ENCODE data around the gene TMEM74B.
"Not testable (repeated sequence)": the region's sequence is repeated elsewhere in the genome, so short reads cannot be mapped to it uniquely, and the experiment has no call there.

Gene TMEM74B

DNA sequence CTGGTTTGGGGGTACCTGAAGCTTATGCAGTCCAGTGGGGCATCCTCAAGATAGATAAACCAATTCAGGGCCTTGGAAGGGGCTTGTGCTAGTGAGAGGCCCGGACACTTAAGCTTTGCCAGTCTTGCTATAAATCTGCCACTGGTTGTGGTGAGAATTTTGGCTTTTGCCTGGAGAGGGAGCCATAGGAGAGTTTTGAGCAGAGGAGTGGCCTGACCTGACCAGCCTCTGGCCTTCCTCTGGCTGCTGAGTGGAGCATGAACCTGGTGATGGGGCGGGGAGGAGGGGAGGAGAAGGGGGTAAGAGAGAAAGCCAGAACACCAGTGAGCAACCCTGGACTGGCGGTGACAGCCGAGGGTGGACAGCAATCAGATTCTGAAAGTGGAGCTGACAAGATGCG lies 7.1 kb downstream of the TMEM74B start:
- DNase-seq = no peak

DNA sequence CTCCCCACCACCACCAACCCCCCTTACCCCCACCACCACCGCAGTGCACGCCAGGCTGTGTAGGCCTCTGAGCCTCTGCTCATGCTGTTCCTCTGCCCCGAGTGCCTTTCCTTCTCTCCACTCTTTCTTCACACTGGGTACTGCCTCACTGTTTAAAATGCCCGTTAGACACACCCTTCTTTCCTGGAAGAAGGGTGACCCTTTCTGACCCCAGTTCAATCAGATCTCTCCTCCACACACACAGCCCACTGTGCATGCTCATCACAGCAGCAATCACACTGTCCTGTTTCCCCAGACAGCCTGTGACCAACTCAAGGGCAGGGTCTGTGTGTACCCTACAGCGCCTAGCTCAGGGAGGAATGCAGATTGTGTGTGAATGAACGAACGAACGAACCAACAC lies 10.0 kb downstream of the TMEM74B start:
- DNase-seq = no peak

DNA sequence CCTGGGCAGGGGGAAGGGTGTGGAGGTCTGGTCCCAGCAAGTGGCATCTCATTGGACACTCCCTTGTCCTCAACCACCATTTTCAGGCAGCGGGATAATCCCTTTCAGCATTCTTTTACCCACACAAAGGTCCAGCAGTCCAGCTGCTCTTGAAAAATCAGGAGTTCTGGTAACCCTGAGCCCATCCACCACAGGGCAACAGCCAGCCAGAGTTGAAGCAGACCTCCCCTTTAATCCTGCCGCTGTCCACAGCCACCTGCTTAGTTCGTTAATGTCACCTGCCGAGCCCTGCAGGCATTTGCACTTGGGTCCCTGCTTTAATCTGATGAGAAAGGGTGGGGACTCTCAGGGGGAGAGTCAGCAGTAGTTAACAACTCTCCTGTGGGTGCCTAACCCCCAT lies 11.1 kb downstream of the TMEM74B start:
- DNase-seq = no peak

DNA sequence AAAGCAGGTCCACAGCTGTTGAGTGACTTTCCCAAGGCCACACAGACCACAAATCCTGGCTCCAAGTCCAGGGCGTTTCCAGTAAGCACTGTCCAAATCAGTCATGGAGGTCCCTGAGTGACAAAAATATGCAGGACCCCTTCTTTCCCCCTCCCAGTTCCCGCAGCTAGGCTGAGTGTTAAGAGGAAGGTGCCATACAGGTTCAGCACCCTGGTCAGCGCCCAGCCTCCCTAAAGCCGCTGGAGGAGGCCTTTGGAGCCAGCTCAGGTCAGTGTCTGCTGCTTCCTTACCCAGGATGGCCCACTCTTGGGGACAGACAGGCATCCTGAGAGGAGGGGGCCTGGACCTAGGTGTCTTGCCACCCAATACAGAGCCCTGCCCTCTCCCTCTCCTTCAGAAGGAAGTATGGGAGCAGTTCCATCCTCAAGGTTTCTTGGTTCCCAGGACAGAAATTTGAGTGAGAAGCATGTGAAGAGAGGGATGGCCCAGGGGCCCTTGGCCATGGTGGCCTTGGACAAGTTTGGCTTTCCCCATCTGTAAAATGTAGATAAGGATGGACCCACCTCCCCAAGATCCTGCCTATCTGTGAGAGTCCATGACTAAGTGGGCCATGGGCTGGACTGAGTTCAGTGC lies 13.2 kb downstream of the TMEM74B start:
- DNase-seq = no peak

DNA sequence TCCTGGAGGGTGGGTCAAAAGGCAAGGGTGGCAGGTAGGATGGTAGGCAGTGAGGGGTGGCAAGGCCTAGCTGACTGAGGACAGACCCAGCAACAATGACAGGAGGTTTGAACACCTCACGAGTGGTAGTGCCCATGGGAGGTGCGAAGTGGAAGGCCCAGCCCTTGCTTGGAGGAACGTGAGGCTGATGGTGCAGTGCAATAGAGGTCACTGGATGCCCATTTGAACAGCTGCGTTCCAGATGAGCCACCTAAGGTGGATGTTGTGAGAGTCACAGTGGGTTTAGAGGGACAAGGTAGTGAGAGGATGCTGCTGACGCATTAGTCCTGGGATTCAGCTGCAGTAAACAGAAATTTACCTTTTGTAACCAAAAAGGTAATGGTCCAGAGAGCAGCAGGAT lies 15.6 kb downstream of the TMEM74B start:
- DNase-seq = no peak

DNA sequence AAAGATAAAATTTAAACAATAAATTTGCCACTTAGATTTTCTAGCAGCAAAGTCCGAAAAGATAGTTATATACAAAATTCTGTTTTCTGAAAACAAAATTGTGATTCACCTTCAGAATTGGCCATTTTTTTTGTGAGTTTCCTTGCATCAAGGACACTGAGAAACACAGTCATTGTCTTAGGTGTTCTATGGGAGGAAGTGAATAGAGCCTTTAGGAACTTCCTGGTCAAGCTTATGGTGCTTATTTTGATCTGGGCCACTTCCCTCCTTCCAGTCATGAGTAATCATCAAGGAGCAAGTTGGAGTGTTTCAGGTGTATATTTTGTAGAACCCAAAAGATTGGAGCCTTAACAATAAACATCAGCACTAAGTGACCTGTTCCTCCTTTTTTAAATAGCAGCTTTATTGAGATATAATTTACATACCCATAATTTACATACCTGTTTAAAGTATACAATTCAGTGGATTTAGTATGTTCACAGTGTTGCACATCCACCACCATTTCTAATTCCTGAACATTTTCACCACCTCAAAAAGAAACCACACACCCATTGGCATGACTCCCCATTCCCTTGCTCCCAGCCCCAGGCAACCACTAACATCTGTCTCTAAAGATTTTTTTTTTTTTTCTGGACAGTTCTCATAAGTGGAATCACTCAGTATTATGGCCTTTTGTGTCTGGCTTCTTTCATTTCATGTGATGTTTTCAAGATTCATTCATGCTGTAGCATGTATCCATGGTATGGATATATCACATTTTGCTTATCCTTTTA lies 17.6 kb downstream of the TMEM74B start:
- DNase-seq = no peak

DNA sequence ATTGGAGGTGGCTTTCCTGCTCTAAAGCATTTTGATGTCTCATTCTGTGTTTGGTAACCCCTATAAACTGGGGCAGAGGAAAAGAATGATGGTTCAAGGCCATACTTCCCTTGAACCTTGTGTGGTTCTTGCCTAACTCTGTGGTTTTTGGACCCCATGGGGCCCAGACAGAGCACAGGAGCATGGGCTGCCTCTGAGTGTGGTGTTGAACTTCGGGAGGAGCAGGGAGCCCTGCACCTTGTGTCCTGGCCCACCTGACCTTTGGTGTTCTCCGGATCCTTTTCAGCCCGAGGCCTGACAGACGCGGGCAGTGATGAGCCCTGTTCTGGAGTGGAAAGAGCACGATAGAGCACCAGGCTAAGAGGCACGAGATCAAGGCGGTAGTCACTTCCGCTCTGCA lies 18.8 kb downstream of the TMEM74B start:
- DNase-seq = no peak

DNA sequence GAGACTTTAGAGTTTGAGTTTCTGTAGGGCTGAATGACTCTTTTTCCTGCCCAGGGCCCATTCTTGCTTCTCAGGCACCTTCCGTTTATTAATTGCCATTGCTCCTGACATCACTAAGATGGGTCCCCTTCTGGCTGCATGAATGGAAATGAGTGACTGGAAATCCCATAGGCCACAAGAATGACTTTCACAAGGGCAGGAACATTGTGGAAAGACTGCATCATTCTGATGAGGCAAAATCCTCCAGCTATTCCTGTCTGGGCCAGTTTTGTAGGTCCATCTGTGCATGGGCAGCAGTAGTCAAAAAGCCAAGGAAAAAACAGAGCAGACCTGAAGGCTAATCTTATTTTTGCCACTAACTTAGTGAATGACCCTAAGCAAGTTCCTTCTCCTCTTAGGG lies 19.3 kb downstream of the TMEM74B start:
- DNase-seq = no peak

DNA sequence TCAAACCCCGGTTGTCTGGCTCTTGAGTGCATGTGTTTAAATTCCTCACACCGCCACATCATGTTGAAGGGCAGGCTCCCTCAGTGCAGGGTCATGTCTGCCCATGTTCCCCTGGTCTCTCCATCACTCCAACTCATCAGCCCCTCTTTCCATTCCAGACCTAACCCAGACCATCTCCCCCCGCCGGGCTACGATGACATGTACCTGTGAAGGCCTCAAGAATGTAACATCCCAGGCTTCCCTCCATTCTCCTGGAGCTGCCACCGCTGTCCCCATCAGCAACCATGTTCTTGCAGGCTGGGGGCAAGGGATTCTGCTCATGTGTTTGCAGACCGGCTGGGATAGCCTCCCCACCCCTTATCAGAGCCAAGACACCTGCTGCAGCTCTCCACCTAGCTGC lies 19.9 kb downstream of the TMEM74B start:
- DNase-seq = no peak

DNA sequence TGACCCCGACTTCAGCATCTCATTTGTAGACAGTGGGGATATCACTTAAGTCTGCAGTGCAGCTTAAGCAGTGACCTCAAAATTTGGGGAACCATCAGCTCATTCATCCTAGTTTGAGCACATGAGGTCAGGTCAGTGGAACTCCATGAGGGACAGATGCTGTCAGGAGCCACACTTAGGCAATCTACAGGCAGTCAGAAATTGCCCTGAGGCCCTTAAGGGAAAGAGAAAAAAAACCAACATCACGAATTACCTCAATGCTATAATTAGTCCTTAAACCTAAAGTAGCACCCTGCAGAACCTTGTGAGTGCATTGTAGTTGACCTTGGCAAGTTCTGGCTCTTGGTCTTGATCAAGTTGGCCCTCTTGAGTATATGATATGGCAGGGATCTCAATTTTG lies 21.1 kb downstream of the TMEM74B start:
- DNase-seq = no peak

DNA sequence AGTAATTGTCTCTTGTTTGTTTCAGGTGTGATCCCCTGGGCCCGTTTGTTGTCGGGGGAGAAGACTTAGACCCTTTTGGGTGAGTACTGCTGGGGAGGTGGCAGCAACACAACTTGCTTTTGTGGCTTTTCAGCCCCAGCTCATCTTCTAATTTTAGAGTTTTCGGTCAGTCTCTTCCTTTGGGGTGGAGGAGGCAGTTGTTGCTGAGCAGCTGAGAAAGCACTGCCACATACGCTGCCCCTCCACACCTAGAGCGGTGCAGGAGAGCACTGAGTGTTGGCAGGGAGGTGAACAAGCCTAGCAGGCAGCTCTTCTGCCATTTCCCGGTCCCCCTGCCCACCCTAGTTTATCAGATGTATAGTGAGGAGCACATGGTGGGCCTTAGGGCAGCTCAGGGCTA lies 21.7 kb downstream of the TMEM74B start:
- no peak for DNase-seq

DNA sequence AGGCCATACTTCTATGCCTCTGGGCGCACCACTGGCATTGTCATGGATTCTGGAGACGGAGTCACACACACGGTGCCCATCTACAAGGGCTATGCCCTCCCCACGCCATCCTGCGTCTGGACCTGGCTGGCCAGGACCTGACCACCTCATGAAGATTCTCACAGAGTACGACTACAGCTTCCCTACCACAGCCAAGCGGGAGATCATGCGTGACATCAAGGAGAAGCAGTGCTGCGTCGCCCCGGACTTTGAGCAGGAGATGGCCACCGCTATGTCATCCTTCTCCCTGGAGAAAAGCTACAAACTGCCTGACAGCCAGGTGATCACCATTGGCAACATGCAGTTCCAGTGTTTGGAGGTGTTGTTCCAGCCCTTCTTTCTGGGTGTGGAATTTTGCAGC lies 23.8 kb downstream of the TMEM74B start:
- DNase-seq = no peak

DNA sequence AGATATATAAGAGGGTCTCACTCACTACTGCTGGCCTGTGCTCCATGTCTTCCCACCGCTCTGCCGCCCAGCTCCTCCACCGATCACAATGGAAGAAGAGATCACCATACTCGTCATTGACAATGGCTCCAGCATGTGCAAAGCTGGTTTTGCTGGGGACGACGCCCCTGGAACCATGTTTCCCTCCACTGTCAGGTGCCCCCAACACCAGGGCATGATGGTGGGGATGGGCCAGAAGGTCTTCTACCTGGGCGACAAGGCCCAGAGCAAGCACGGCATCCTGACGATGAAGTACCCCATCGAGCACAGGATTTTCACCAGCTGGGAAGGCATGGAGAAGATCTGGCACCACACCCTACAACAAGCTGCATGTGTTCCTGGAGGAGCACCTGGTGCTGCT lies 24.3 kb downstream of the TMEM74B start:
- no peak for DNase-seq

DNA sequence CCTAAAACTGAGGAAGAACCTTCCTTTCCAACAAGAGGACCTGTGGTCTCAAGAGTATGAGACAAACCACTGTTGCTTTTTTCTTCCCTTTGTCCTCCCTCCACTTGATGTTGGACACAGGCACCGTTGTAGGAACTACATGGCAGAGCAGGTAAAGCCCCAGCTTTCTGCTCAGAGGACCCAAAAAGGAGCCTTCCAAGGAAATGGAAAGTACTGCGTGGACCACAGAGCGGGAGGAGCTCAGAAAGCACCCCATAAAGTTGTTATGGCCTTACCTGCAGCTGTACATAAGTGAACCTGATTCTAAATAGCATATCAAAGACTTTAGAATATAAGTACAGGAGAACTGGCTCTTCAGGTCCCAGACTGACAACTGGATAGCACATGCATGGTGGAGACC lies 29.4 kb downstream of the TMEM74B start:
- DNase-seq = no peak

DNA sequence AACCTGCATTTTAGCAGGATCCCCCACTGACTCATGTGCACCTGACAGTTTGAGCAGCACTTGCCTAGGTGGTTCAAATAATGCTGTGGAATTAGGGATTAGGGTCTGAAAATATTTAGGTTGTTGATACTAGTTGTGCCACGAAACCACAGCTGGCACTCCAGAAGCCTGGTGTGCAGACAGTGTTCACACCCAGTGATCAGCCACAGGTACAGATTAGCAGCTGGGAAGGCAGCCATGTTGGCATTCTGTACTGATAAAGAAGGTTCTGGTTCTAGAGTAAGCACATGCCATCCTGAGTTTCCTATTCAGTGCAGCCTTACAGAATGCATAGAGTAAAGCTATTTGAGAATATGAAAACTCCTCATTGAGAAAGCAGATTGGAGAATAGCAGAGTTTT lies 30.1 kb downstream of the TMEM74B start:
- DNase-seq = no peak

DNA sequence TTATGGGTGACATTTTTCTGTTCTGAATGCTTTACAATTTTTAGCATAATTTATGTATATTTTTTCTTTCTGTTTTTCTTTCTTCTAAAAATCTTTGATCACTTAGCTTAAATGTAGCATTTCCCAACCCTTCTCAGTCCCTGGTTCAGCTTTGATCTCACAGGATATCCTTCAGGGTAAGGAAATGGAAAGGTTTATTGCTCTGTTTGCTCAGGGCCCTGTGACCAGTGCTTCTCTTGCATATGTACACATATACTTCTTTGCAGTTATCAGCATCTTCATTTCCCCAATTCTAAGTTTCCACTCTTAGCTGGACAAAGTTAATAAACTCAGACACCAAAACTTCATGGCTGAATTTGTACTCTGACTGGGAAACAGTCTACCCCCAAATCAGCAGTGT lies 30.6 kb downstream of the TMEM74B start:
- no peak for DNase-seq

DNA sequence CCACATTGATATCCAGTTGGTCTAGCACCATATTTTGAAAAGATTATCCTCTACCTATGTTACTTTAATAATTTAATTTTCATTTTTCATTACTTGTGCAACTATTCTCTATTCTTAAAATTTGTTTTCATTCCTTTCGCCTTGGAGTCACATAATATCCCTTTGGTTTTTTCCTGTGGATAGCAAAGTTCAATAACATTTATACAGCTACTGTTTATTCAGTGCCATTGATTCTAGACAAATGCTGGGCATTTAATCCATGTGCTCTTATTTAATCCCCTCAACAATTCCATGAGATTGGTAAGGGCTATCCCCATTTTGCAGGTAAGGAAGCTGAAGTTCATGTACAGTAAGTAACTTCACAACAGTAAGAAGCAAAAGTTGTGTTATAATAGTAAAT lies 33.8 kb downstream of the TMEM74B start:
- DNase-seq = no peak

DNA sequence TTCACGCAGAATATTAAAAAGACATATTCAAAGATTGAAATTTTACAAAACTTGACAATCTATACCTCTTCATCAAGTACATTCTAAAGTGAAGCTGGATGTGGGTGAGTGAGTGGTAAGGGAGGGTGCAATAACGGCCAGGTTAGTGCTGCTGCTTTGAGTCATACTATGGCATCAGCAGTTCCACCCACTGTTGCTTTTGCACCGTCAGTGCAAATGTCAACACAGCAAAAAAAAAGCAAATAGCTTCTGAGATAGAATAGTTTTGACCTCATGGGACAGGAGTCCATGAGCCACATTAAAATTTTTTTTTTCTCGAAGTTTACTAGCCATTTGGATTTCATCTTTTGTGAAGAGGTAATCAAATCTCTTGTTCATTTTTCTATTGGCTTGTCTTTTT lies 34.6 kb downstream of the TMEM74B start:
- no peak for DNase-seq

DNA sequence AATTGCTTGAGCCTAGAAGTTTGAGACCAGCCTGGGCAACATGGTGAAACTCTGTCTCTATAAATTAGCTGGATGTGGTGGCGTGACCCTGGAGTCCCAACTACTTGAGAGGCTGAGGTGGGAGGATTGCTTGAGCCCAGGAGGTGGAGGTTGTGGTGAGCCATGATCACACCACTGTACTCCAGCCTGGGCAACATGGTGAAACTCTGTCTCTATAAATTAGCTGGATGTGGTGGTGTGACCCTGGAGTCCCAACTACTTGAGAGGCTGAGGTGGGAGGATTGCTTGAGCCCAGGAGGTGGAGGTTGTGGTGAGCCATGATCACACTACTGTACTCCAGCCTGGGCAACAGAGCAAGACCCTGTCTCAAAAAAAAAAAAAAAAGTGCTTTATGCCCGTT lies 35.0 kb downstream of the TMEM74B start:
- DNase-seq = not testable (repeated sequence)

DNA sequence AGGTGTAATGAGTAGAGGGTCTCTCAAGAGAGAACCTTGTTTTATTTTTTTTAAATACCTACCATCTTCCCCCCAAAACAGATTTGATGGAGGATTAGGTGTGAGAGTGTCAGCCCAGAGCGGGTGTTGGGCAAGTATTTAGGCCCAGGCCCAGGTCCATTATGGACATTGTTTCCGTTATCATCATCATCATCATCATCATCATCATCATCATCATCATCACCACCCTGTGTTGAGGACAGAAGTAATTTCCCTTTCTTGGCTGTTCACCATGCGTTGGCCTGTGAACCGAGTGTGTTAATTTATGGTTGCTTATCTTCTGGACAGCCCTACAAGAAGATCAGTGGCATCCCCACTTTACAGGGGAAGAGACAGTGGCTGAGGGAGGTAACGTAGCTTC lies 37.8 kb downstream of the TMEM74B start:
- DNase-seq = no peak

DNA sequence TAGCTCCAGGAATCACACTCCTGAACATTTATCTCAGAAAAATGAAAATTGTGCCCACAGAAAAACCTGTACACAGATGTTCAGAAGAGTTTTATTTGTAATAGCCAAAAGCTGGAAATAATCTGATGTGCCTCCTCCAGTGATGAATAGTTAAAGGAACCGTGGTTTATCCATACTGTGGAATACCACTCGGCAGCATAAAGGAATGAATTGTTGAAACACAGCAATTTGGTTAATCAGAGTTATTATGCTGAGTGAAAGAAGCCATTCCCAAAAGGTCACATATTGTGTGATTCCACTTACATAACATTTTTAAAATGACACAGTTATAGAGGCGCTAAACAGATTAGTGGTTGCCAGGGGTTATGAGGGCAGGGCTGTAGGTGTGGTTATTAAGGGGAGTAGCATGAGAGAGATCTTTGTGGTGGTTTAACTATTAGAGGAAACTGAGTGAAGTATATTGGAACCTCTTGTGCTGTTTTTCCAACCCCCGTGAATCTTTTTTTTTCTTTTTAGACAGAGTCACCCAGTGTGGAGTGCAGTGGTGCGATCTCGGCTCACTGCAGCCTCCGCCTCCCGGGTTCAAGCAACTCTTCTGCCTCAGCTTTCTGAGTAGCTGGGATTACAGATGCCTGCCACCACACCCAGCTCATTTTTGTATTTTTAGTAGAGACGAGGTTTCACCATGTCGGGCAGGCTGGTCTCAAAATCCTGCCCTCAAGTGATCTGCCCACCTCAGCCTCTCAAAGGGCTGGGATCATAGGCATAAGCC lies 40.2 kb downstream of the TMEM74B start:
- DNase-seq = no peak

DNA sequence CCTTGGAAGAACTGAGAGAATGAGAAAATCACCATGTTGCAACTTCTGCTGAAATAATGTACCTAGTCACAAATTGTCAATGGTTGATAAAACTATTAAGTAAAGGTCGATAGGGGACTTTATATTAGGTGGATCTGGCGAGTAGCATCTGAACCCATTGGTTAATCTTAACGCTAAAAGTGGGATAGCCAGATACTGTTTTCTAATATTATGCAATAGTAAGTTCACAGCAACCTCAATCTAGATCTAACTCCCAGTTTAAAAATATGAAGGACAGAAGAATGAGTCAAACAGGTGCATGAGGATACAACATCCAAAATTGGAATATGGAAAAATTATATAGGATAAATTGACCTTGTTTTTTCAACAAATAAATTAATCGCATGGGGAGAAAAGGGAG lies 47.5 kb downstream of the TMEM74B start:
- DNase-seq = no peak

DNA sequence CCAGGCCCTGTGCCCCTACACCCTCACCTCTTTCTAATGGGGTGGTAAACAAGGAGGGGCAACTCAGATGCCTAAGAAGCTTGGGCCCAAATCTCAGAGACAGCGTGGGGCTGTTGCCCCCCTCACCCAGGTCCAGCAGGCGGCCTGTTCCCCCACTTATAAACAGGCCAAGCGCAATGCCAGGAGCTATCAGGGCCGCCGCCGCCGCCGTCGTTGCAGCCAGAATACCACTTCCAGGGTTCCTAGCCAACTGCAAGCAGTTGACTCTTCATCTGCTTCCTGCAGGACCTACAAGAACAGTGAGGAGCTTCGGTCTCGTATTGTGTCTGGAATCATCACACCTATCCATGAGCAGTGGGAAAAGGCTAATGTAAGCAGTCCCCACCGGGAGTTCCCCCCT lies 49.9 kb downstream of the TMEM74B start:
- no peak for DNase-seq

DNA sequence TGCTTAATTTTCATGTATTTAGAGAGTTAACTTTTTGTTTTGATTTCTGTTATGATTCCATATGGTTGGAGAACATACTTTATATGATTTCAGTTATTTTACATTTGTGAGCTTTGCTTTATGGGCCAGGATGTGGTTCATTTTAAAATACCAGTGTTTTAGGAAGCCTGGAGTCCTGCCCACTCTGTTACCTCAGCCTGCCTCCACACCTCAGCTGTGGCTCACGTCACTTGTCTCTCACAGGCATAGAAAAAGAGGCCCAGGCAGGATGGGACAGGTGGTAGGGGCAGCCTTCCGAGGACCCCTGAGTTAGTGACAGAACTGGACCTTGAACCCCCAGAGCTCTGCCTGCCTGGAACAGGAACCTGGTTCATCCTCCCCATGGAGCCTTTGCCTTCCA lies 50.4 kb downstream of the TMEM74B start:
- no peak for DNase-seq
